Activated CD8-positive, alpha-beta T cell treated with anti-CD3 and anti-CD28 coated beads, Interleukin-2, amount 10 ng/mL, durations not matched to agents 7 days and 5 days (primary cell): ENCODE measurements around the gene MRPS12. TPM values are rescaled to one million over a fixed set of nuclear protein-coding genes. Genes with fewer than 3 reads are reported as not detected.

Source experiments
- ATAC-seq: fragments of 150-1000 bp; cut with Tn5 transposase; one replicate; pipeline ENCODE4 v1.10.0; 2021; ENCODE audit warnings: moderate library complexity
- CTCF ChIA-PET: fragments of 350-600 bp; sonication (Branson Sonifier 250); formaldehyde crosslinking; loops from one replicate; lab custom pipeline; 2021; ENCODE audit warnings: antibody characterized with exemption; lab: Charles Lee
- POLR2A ChIA-PET: fragments of 350-600 bp; sonication (Branson Sonifier 250); formaldehyde crosslinking; loops from one replicate; lab custom pipeline; 2021; ENCODE audit warnings: antibody characterized with exemption; lab: Charles Lee
- DNase-seq: peaks from one replicate; pipeline ENCODE4 v3.0.0-alpha.2; 2020
- H3K27ac Mint-ChIP-seq: one replicate; pipeline ENCODE4 v1.8.0; 2021; ENCODE audit warnings: mild to moderate bottlenecking, mixed read lengths
- H3K27me3 Mint-ChIP-seq: one replicate; pipeline ENCODE4 v1.8.0; 2021; ENCODE audit warnings: low read depth, mixed read lengths
- H3K36me3 Mint-ChIP-seq: one replicate; pipeline ENCODE4 v1.8.0; 2021; ENCODE audit warnings: low read depth, mixed read lengths
- H3K4me1 Mint-ChIP-seq: one replicate; pipeline ENCODE4 v1.8.0; 2021; ENCODE audit warnings: low read depth, mixed read lengths
- H3K4me3 Mint-ChIP-seq: one replicate; pipeline ENCODE4 v1.8.0; 2021; ENCODE audit warnings: mild to moderate bottlenecking, mixed read lengths
- H3K9me3 Mint-ChIP-seq: one replicate; pipeline ENCODE4 v1.8.0; 2022; ENCODE audit warnings: mixed read lengths; ENCODE audit not compliant: insufficient read depth
- total RNA-seq, 2 experiments: library from RNA; stranded (reverse); gene quantifications; one replicate each; pipeline ENCODE4 v1.2.3, GENCODE V29; 2021

Gene MRPS12
- total RNA-seq, 2 experiments from 2014 or later, result 60.2 to 61.7 TPM

- H3K36me3 Mint-ChIP-seq, result peaks cover 17% of the 10 kb centered on the region
- peak within 1 kb of the TSS; percentile 95 for H3K27ac Mint-ChIP-seq
- POLR2A ChIA-PET, result interaction anchor here (0.8 to 2.4 kb wide), 8 partner anchors 10 to 252 kb away, joined by 3 to 17 read pairs (median 4); partner anchors contain the start of genes ACTN4, MRPS12, RINL and SARS2
- H3K4me1 Mint-ChIP-seq, result peaks cover 37% of the 10 kb centered on the region
- DNase-seq (peak; percentile 100), ATAC-seq (peak; percentile 93)
- H3K27me3 Mint-ChIP-seq, result no peaks in the 10 kb centered on the region
- CTCF ChIA-PET, result interaction anchor here (1.0 to 4.0 kb wide), 10 partner anchors 10 to 281 kb away, joined by 3 to 49 read pairs (median 5); partner anchors contain the start of genes EIF3K, MRPS12, RINL and SARS2
- peak within 1 kb of the TSS; percentile 91 for H3K4me3 Mint-ChIP-seq
- H3K9me3 Mint-ChIP-seq, result no peaks in the 10 kb centered on the region
Observed at GRCh38 chr19:38899447-38900201, 31.1 kb upstream of the MRPS12 start, which contains the start of the genes NFKBIB and SIRT2. NFKBIB (plus strand) TSS chr19:38899969; CDS start chr19:38900033, 64 bp downstream. SIRT2 (minus strand) TSS chr19:38899618; CDS start chr19:38899521, 97 bp downstream.

GRCh38 chr19:38900202-38900629, 30.5 kb upstream of the MRPS12 start:
- H3K27ac Mint-ChIP-seq, result peak overlapping the region; percentile 95
- peaks cover 36% of the 10 kb centered on the region for H3K4me1 Mint-ChIP-seq
- no peak for ATAC-seq
- no peaks in the 10 kb centered on the region for H3K9me3 Mint-ChIP-seq
- DNase-seq, result no peak
- ChIA-PET CTCF (interaction anchor here (0.9 to 4.0 kb wide), 12 partner anchors 9 to 498 kb away, joined by 3 to 49 read pairs (median 5); partner anchors contain the start of genes EIF3K, FAM98C, MRPS12 and RINL), POLR2A (interaction anchor here (0.7 to 2.4 kb wide), 9 partner anchors 9 to 253 kb away, joined by 3 to 17 read pairs (median 4); partner anchors contain the start of genes ACTN4, MRPS12, RINL and SARS2)
- H3K36me3 Mint-ChIP-seq, result peaks cover 21% of the 10 kb centered on the region
- peak overlapping the region; percentile 91 for H3K4me3 Mint-ChIP-seq
- H3K27me3 Mint-ChIP-seq, result no peaks in the 10 kb centered on the region

- H3K4me1 Mint-ChIP-seq, result peaks cover 36% of the 10 kb centered on the region
- peak overlapping the region; percentile 91 for H3K4me3 Mint-ChIP-seq
- ChIA-PET CTCF (interaction anchor here (0.9 to 4.0 kb wide), 12 partner anchors 9 to 498 kb away, joined by 3 to 49 read pairs (median 5); partner anchors contain the start of genes EIF3K, FAM98C, MRPS12 and RINL), POLR2A (interaction anchor here (0.7 to 2.4 kb wide), 5 partner anchors 8 to 253 kb away, joined by 3 to 17 read pairs (median 4); partner anchors contain the start of genes ACTN4, MRPS12, RINL and SARS2)
- peaks cover 24% of the 10 kb centered on the region for H3K36me3 Mint-ChIP-seq
- H3K27ac Mint-ChIP-seq, result peak overlapping the region; percentile 47
- DNase-seq (no peak), ATAC-seq (no peak)
- H3K9me3 Mint-ChIP-seq, result no peaks in the 10 kb centered on the region
- no peaks in the 10 kb centered on the region for H3K27me3 Mint-ChIP-seq
Observed at GRCh38 chr19:38900743-38901190, 30.0 kb upstream of the MRPS12 start.

- H3K4me3 Mint-ChIP-seq, result peak overlapping the region; percentile 42
- DNase-seq (no peak), ATAC-seq (no peak)
- H3K36me3 Mint-ChIP-seq, result peaks cover 26% of the 10 kb centered on the region
- H3K9me3 Mint-ChIP-seq, result no peaks in the 10 kb centered on the region
- H3K4me1 Mint-ChIP-seq, result peaks cover 36% of the 10 kb centered on the region
- H3K27ac Mint-ChIP-seq, result no peak overlapping the region
- ChIA-PET CTCF (interaction anchor here (1.3 to 4.0 kb wide), 3 partner anchors 14 to 29 kb away, joined by 5 to 49 read pairs (median 22); partner anchors contain the start of genes MRPS12 and SARS2), POLR2A (interaction anchor here (2.4 kb wide), 1 partner anchor 23 kb away, joined by 17 read pairs; the partner anchor contains the start of gene RINL)
- no peaks in the 10 kb centered on the region for H3K27me3 Mint-ChIP-seq
Observed at GRCh38 chr19:38901683-38902082, 29.1 kb upstream of the MRPS12 start.

GRCh38 chr19:38904581-38905539, 25.9 kb upstream of the MRPS12 start:
- H3K27ac Mint-ChIP-seq, result no peak overlapping the region
- H3K4me1 Mint-ChIP-seq, result peaks cover 35% of the 10 kb centered on the region
- no peak for DNase-seq
- H3K27me3 Mint-ChIP-seq, result no peaks in the 10 kb centered on the region
- ATAC-seq, result no peak
- CTCF ChIA-PET, result interaction anchor here (2.4 kb wide), 1 partner anchor 25 kb away, joined by 6 read pairs; the partner anchor contains the start of genes MRPS12 and SARS2
- peaks cover 45% of the 10 kb centered on the region for H3K36me3 Mint-ChIP-seq
- H3K4me3 Mint-ChIP-seq, result no peak overlapping the region
- H3K9me3 Mint-ChIP-seq, result no peaks in the 10 kb centered on the region
- POLR2A ChIA-PET, result no interaction called here

- ChIA-PET POLR2A (no interaction called here), CTCF (interaction anchor here (2.4 kb wide), 1 partner anchor 24 kb away, joined by 6 read pairs; the partner anchor contains the start of genes MRPS12 and SARS2)
- no peaks in the 10 kb centered on the region for H3K27me3 Mint-ChIP-seq
Observed at GRCh38 chr19:38905620-38906019, 25.1 kb upstream of the MRPS12 start.

GRCh38 chr19:38907227-38907626, 23.5 kb upstream of the MRPS12 start:
- H3K27me3 Mint-ChIP-seq, result no peaks in the 10 kb centered on the region
- no peak for DNase-seq
- ATAC-seq, result no peak
- peaks cover 39% of the 10 kb centered on the region for H3K36me3 Mint-ChIP-seq
- ChIA-PET POLR2A (no interaction called here), CTCF (interaction anchor here (2.4 kb wide), 1 partner anchor 23 kb away, joined by 6 read pairs; the partner anchor contains the start of genes MRPS12 and SARS2)
- H3K4me3 Mint-ChIP-seq, result no peak overlapping the region
- no peak overlapping the region for H3K27ac Mint-ChIP-seq
- peaks cover 22% of the 10 kb centered on the region for H3K4me1 Mint-ChIP-seq
- H3K9me3 Mint-ChIP-seq, result no peaks in the 10 kb centered on the region

More at GRCh38 chr19:38905620-38906019, 25.1 kb upstream of the MRPS12 start:
- DNase-seq, result no peak
- Mint-ChIP-seq H3K4me3 (no peak overlapping the region), H3K36me3 (peaks cover 45% of the 10 kb centered on the region), H3K9me3 (no peaks in the 10 kb centered on the region), H3K27ac (no peak overlapping the region), H3K4me1 (peaks cover 32% of the 10 kb centered on the region)
- ATAC-seq, result no peak

GRCh38 chr19:38907670-38908069, 23.1 kb upstream of the MRPS12 start:
- DNase-seq (no peak), ATAC-seq (no peak)
- POLR2A ChIA-PET, result no interaction called here
- no peaks in the 10 kb centered on the region for H3K27me3 Mint-ChIP-seq
- H3K36me3 Mint-ChIP-seq, result peaks cover 38% of the 10 kb centered on the region
- no peak overlapping the region for H3K27ac Mint-ChIP-seq
- peaks cover 23% of the 10 kb centered on the region for H3K4me1 Mint-ChIP-seq
- H3K9me3 Mint-ChIP-seq, result no peaks in the 10 kb centered on the region
- H3K4me3 Mint-ChIP-seq, result no peak overlapping the region
- CTCF ChIA-PET, result no interaction called here

GRCh38 chr19:38908911-38909310, 21.8 kb upstream of the MRPS12 start:
- H3K27me3 Mint-ChIP-seq, result no peaks in the 10 kb centered on the region
- no peak for ATAC-seq
- peaks cover 34% of the 10 kb centered on the region for H3K36me3 Mint-ChIP-seq
- CTCF ChIA-PET, result interaction anchor here (1.5 kb wide), 1 partner anchor 21 kb away, joined by 4 read pairs; the partner anchor contains the start of genes MRPS12 and SARS2
- POLR2A ChIA-PET, result interaction anchor here (0.9 kb wide), 1 partner anchor 9 kb away, joined by 4 read pairs; no protein-coding TSS in a partner anchor
- H3K4me3 Mint-ChIP-seq, result no peak overlapping the region
- DNase-seq, result no peak
- peaks cover 26% of the 10 kb centered on the region for H3K4me1 Mint-ChIP-seq
- H3K27ac Mint-ChIP-seq, result peak overlapping the region; percentile 61
- H3K9me3 Mint-ChIP-seq, result no peaks in the 10 kb centered on the region

- H3K4me1 Mint-ChIP-seq, result peaks cover 18% of the 10 kb centered on the region
- CTCF ChIA-PET, result no interaction called here
- POLR2A ChIA-PET, result no interaction called here
- no peak overlapping the region for H3K27ac Mint-ChIP-seq
- no peak overlapping the region for H3K4me3 Mint-ChIP-seq
- no peak for ATAC-seq
- peaks cover 21% of the 10 kb centered on the region for H3K36me3 Mint-ChIP-seq
- H3K9me3 Mint-ChIP-seq, result no peaks in the 10 kb centered on the region
- H3K27me3 Mint-ChIP-seq, result no peaks in the 10 kb centered on the region
- no peak for DNase-seq
Observed at GRCh38 chr19:38910488-38910887, 20.3 kb upstream of the MRPS12 start.
